HG03139 (cell line): ENCODE measurements around the gene DNAJC9.
A peak's percentile ranks its signal among the peaks of the same experiment; 100 is the strongest.
"Not testable (repeated sequence)": the region's sequence is repeated elsewhere in the genome, so short reads cannot be mapped to it uniquely, and the experiment has no call there.

Source experiments
- ATAC-seq: cut with Tn5 transposase; IDR thresholded peaks from one replicate; pipeline ENCODE4 v1.9.1; 2021; ENCODE audit not compliant: unreplicated experiment

DNAJC9 gene, protein sequence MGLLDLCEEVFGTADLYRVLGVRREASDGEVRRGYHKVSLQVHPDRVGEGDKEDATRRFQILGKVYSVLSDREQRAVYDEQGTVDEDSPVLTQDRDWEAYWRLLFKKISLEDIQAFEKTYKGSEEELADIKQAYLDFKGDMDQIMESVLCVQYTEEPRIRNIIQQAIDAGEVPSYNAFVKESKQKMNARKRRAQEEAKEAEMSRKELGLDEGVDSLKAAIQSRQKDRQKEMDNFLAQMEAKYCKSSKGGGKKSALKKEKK

DNA sequence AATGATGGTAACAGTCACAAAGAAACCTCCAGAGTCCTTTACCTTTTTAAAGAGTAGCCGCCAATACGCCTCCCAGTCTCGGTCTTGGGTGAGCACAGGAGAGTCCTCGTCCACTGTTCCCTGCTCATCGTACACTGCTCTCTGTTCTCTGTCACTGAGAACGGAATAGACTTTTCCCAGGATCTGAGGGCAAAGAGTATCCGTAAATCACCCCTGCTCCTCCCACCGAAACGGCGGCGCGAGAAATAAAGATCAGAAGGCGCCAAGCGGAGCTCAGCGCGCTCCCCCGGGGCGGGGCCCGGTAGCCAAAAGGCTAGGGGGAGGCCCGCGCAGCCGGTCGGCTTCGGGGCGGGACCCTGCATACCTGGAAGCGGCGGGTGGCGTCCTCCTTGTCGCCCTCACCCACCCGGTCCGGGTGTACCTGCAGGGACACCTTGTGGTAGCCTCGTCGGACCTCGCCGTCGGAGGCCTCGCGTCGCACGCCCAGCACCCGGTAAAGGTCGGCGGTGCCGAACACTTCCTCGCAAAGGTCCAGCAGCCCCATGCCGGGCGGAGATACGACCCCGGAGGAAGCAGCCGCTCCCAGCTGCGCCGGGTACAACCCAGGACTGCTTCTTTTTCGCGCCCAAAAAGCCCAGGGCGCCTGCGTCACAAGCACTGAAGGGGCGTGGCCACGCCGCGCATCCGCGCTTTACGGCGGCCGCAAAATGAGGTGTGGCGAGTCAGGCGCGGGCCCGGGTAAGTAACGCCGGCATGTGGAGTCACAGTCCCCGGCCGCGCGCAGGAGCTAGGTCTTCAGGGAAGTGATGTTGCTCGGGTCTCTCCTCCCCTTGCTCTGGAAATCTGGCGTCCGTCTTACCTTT lies at the start of gene DNAJC9:
TSS of gene DNAJC9 (minus strand) at position 610 of the 863 bp plus-strand sequence. CDS start at position 544, 66 bp downstream.
- peak; percentile 69 for ATAC-seq

DNA sequence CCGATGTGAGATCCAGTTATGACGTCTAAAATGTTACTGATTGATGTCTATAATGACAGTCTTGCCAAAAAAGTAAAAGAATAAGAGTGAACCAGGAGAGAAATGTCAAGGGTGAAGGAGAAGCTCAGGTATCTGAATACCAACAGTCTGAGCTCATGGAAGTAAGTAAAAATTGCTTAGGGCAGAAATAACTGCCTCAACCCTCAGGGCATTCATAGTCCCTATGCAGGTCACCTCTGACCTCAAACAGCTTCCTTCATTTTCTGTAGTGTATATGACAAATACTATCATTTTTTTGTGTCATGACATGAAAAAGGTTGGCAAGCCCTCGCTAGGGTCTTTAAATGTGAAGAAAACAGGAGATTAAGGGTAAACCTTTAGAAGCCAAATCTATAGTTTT lies 46.4 kb upstream of the DNAJC9 start:
- ATAC-seq: no peak

DNA sequence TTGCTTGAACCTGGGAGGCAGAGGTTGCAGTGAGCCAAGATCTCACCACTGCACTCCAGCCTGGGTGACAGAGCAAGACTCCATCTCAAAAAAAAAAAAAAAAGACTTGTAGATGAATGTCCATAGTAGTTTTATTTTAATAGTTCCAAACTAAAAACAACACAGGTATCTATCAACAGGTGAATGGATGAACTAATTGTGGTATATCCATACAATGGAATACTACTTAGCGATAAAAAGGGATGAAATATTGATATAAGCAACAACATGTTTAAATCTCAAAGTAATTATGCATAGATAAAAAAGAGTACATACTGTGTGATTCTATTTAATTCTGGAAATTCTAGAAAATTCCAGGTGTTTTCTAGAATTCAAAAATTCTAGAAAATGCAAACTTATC lies 42.9 kb upstream of the DNAJC9 start:
- no peak for ATAC-seq

DNA sequence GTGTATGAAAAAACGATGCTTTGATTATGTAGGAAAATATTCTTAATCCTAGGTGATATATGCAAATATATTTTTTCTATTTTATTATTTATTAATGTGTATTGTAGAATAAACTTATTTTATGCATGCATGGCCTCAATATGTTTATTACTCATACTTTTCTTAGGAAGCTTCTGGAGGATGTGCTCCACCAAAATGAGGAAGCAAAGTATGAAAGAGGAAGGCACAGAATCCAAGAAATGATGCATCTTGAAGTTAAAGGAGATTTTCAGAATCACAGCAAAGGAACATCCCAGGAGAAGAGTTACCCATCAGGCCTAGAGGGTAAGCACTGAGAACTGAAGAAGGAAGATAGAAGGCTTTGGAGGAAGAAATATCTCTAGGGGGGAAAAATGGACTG lies 40.4 kb upstream of the DNAJC9 start:
- no peak for ATAC-seq

DNA sequence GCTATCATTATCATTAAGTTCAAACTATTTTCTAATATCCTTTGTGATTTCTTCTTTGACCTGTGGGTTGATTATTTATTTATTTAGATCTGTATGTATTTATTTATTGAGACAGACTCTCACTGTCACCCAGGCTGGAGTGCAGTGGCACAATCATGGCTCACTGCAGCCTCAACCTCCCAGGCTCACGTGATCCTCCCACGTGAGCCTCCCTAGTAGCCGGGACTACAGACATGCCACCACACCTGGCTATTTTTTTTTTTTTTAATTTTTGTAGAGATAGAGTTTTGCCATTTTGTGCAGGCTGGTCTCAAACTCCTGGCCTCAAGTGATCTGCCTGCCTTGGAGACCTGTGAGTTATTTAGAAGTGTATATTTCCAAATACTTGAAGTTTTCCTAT lies 34.0 kb upstream of the DNAJC9 start:
- no peak for ATAC-seq

DNA sequence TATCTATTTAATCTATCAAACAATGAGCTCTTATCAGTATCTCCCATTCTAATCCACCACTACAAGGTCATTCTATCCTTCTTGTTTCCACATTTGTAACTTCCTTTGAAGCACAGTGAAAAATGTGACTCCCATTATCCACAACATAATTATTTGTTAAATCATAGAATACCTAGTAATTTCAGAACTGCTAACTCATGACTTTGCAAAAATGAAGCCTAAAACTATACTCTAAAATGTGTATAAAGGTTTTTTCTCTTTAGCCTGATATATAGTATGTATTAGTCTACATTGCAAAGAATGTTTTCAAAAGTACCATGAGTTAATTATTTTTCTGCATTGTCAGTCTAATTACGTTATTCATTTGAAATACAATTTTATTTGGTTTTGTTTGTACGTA lies 17.4 kb upstream of the DNAJC9 start:
- ATAC-seq: no peak

DNA sequence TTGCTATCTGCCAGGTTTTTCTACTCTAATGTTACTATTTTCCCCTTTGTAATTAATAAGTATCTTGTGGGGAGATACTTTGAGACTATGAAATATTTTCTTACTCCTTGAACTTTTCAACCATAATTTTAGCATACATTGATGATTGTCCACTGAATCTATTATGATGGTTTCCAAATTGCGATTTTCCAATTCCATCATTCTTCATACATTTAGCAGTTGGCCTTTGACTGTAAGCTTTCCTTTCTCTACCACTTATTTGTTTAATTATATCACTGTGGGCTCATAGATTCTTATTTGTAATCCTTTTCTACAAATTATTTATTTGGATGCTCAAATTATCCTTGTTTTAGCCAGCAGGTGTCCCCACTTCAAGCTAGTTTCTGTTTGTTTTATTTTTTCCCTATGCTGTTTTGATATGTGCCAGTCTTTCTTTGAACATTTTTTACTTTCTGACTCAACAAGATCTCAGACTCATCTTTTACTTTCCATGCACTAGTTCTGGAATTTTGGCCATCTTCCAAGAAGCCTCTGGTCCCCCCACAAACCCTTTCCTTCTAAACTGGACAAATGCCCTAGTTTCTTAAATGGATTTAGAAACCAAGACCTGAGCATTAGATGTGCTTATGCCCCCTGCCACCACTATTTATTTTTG lies 16.8 kb upstream of the DNAJC9 start:
- no peak for ATAC-seq

DNA sequence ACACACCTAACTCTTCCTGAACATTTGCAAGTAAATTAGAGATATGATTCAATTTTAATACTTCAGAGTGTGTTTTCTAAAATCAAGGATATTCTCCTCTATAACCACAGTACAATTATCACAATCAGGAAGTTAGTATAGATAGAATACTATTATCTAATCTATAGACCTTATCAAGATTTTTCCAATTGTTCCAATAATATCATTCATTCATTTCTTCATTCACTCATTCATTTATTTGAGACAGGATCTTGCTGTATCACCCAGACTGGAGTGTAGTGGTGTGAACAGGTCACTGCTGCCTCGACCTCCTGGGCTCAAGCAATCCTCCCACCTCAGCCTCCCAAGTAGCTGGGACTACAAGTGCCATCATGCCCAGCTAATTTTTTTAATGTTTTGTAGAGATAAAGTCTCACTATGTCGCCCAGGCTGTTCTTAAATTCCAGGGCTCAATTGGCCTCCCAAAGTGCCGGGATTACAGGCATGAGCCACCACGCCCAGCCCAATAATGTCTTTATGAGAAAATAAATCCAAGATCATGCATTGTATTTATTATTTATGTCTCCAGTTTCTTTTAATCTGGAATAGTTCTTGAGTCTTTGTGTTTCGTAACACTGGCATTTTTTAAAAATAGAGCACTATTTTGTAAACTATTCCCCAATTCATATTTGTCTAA lies 16.0 kb upstream of the DNAJC9 start:
- no peak for ATAC-seq

DNA sequence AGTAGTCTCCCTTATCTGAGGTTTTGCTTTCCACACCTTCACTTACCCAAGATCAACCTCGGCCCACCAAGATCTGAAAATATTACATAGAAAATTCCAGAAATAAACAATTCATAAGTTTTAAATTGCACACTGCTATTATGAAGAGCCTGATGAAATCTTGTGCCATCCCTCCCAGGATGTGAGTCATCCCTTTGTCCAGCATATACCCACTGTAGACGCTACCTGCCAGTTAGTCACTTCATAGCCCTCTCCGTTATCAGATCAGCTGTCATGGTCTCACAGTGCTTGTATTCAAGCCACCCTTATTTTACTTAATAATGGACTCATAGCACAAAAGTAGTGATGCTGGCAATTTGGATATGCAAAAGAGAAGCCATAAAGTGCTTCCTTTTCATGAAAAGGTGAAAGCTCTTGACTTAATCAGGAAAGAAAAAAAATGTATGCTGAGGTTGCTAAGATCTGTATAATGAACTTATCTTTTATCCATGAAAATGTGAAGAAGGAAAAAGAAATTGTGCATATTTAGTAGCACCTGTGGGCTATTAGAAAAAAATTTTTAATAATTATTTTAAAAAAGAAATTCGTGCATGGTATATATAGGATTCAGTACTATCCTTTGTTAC lies 15.2 kb upstream of the DNAJC9 start:
- no peak for ATAC-seq

DNA sequence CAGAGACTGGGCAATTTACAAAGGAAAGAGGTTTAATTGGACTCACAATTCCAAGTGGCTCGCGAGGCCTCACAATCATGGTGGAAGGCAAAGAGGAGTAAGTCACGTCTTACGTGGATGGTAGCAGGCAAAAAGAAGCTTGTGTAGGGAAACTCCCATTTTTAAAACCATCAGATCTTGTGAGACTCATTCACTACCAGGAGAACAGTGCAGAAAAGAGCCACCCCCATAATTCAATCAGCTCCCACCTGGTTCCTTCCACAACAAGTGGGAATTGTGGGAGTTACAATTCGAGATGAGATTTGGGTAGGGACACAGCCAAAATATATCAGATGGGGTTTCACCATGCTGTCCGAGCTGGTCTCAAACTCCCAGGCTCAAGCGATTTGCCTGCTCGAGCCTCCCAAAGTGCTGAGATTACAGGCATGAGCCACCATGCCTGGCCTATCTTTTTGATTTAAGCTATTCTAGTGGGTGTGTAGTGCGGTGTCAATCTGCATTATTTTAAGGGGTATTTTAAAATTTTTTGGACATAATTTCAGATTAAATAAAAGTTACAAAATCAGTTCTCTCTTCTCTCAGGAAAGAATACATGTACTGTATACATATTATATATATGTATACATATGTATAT lies 14.4 kb upstream of the DNAJC9 start:
- ATAC-seq: no peak

DNA sequence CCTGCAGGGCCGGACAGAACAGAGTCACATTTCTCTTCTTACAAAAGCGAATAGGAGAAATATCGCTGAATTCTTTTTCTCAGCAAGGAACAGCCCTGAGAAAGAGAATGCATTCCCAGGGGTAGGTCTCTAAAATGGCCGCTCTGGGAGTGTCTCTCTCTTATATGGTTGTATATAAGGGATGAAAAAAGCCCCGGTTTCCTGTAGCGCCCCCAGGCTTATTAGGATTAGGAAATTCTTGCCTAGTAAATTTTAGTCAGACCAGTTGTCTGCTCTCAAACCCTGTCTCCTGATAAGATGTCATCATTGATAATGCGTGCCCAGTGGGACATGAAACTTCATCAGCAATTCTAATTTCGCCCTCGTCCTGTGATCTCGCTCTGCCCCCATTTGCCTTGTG lies 11.6 kb upstream of the DNAJC9 start:
- ATAC-seq: not testable (repeated sequence)

DNA sequence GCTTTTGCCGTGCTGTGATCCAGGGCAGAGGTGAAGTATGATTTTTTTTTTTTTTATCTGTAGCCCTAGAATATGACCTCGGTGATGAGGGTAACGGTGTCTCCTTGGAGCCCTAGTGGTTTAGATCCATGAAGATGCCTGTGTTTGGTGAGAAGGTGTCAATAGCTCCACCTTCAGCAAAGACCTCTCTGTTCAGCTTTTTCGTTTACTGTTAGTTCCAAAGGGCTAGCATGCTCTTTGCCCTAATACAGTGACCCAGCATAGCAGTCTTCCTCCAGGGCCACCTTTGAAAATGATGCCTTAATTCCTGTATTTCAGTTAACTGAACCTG lies 6.1 kb upstream of the DNAJC9 start:
- ATAC-seq: no peak

DNA sequence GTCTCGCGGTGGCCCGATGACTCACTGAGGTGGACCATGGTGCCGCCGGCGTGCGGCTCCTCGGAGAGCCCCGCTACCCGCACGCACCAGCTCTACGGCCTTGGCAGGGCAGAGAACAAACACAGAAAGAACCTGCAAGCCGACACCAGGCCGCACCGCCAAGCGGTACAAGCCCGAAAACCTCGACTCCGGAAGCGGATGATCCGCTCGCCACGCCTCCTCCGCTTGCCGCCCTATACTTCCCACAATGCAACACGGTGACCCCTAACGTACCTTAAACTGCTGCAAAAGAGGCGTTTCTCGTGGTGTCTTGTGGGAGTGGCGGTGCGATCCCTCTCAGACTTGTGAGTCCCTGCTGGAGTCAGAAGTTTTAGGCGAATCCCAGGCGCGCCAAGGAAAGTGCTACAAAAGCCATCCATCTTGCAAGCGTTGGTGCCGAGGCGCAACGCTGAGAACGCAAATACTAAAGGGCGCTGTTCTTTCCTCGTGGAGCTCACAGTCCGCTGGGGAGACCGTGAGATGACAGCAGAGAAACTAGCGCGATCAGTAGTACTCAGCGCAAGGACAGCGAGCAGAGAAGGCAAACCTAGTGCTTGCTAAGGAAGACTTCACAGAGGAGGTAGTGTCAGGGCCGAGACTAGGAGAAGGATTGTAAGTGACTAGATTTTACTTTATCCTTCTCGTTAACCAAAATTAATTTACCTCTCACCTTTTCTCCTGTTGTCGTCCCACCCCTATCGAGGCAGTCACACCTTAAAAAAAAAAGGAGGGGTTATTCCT lies 5.6 kb upstream of the DNAJC9 start, which contains the start of gene MRPS16:
TSS of gene MRPS16 (minus strand) at position 200 of the 780 bp plus-strand sequence. CDS start at position 38, 162 bp downstream.
- peak; percentile 66 for ATAC-seq

DNA sequence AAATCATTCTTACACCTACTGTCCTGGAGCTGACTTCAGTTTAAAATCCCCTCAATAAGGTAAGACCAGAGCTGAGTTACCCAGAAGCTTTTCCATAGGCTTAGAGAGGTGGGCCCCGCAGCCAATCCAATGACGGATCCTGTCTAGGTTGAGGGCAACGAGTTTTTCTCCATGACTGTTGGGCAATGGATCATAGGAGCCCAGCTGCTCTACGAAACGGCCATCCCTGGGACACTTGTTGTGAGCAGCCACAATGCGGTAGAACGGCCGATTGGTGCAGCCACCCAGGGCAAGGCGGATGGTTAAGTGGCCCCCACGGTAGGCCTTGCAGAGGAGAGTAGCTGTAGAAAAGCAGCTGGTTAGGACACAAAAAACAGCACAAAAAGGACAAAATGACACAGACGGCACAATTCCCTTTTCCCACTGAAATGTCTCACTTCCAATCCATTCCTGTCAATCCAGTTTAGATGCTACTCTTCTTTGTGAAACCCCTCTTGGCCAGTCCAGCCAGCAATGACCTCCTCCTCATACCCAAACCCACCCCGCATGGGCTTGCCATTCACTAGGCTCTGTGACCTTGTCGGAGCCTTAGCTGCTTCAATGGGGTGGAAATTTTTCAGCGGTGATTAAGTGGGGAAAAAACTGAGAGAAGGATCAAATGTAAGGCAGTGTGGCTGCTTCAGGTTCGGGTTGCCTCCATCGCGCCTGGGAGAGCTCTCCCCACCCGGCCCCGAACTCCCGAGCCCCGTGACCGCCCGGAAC lies 4.8 kb upstream of the DNAJC9 start:
- peak; percentile 35 for ATAC-seq

DNA sequence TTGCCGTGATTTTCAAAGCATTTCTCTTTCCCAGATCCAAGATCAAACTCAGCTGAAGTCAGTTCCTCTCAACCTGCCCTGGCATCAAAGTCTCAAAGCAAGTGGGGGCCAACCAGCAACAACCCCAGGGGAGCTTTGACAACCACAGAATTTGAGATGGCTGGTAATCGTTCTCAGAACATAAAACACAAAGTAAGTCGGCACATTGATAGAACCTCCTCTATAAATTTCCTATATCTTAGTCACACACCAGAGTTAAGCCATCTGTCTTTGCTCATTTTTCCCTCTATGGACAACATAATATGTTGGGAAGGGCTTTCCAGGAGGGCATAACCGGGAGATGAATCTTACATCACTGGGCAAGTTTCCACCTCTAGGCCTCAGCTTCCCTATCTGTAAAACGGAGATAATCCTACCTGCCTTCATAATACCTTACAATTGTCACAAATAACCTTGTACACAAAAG lies 1.2 kb upstream of the DNAJC9 start:
- ATAC-seq: no peak

DNA sequence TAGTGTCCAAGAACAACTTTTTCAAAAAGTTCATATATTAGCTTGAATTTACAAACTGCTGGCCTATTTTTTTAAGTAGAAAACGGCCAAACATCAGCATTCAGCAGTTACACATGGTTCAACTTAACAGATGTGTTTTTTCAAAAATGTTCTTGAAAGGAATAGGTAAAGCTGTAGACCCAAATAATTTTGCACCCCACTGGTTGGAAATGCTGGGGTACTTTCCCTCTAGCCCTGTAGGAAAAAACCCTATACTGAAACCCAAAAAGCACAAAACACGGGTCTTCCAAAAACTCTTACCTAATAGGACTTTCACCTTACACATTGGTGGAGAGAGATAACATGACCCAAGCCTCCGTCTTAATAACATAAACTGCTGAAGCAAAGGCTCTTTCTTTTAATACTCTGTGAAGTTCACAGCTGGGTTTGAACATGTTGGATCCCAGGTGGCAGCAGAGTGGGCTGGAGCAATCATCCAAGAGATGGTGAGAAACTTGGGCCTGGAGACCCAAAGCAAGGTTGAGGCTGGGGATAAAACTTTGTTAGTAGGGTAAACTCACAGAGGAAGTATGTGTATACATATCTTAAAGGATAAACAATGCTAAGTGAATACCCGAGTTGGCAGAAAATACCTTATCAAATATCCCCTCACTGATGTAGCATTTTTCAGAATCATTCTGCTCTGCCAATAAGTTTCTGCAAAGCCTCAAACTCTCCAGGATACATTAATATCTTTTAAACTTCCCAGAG lies 629 bp upstream of the DNAJC9 start:
- ATAC-seq: no peak

DNA sequence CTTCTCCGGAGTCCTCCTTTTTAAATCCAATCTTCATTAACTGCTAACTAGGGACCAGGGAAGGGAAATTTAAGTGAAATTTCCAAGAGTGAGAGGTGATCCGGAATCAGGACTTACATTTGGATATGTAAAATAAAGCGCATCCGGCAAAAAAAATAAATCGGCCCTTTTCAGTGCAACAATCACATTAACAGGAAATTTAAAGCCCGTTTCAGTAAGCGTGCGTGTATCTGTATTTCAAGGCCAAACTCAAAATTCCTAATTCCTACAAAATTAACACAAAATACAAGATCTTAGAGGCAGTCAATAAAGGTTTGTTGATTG lies 771 bp downstream of the DNAJC9 start:
- ATAC-seq: no peak

DNA sequence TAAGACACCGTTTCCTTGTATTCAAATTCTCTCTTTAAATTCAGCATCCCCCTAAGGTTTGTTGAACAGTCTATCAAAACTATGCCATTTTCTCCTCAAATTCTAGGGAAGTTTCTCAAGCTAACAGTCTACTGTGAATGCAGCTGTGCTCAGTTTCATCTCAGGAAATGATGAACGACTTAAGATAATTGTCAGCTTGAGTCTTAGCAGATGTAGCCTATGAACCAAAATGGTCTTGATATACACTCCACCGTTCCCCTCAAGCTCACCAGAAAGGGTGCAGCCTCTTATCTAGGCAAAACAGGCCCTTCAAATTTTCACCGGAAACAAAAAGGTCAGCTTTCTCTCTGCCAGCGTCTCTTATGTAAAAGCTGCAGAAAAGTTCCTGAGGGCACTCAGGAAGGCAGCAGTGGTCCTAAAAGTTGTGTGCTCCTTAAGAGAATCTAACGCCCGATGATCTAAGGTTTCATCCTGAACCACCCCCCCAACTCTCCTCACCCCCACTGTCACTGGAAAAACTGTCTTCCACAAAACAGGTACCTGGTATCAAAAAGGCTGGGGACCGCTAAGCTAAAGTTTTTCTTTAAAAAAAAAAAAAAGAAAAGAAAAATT lies 2.1 kb downstream of the DNAJC9 start:
- no peak for ATAC-seq
